Esophagus squamous epithelium (tissue), 4 donors: ENCODE measurements around the gene MYO18B.

Experiments
- CTCF ChIP-seq, 6 experiments: fragments of 450-650 bp in 4 of 6; fragments of 200-600 bp in 2 of 6; sonication (generic) in 2 of 6; IDR thresholded peaks; one replicate each; pipeline ENCODE4 v1.5.1; 2016 to 2019; ENCODE audit warnings: antibody characterized with exemption in 6 of 6, mild to moderate bottlenecking in 4 of 6, moderate library complexity in 4 of 6
- POLR2A ChIP-seq, 4 donors: fragments of 450-650 bp; IDR thresholded peaks; one replicate each; pipeline ENCODE4 v1.6.1; 2017; ENCODE audit warnings: antibody characterized with exemption in 4 of 4, mild to moderate bottlenecking in 4 of 4, moderate library complexity in 3 of 4

DNA sequence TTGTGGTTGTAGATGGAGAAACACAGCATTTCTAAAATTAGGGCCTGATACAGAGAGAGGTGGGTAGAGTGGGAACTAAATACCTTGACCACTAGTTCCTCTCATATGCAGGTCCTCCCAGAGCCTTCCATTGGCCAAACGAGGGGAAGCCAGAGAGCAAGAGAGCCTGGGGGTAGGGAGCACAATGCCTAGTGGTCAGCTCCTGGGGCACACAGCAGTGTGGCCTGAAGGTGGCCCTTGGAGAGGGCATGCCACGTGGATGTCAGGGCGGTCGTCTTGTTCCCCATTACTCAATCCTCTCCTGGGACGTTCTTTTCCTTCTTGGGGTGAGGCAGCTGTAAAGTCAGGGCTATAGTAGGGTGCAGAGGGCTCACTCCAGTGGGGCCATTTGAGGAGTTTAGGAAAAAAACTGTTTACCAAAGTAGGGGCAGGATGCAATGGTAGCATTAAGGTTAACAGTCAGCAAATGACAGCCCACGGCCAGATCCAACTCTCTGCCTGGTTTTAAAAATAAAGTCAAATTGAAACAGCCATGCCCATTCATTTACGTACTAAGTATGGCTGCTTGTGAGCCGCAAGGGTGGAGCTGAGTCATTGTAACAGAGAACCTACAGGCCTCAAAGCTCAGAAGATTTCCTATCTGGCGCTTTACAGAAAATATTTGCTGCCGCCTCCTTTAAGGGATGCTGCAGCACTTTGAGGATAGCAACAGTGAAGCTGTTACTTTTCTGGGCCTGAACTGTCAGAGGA is 7.6 kb downstream of the MYO18B start:
- TF ChIP-seq CTCF (IDR thresholded peaks at IDR 0.05) = no peak
- no peak for TF ChIP-seq POLR2A (IDR thresholded peaks at IDR 0.05)
